ENCODE results near the gene CYSLTR2.

DNA sequence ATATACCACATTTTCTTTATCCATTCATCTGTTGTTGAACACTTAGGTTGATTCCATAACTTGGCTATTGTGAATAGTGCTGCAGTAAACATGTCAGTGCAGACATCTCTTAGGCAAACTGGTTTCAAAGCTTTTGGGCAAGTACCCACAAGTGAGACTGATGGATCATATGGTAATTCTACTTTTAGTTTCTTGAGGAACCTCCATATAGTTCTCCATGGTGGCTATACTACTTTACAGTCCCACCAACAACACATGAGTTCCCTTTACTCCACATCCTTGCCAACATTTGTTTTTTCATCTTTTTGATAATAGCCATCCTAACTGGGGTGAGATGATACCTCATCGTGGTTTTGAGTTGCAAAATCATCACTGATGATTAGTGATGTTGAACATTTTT lies 8.5 kb downstream of the CYSLTR2 start:
- no peak for TF ChIP-seq CTCF (conservative IDR thresholded peaks at IDR 0.05; ENCODE audit: low read length)
- TF ChIP-seq EZH2phosphoT487 (IDR thresholded peaks at IDR 0.05; ENCODE audit: borderline replicate concordance, low read depth, low read length) = no peak
